ENCODE results near the gene DBF4B. TPM values are rescaled to one million over a fixed set of nuclear protein-coding genes. Genes with fewer than 3 reads are reported as not detected.

The DBF4B gene
- total RNA-seq, 1 experiment from 2014 or later: 20.5 TPM

- H3K36me3 ChIP-seq (ENCODE audit: insufficient read depth, low read length, poor library complexity, severe bottlenecking): no peaks in the 10 kb centered on the region
- intact Hi-C loops (cut with micrococcal nuclease; ENCODE audit: unreplicated experiment): no loop called here
- CTCF ChIA-PET: no interaction called here
- no peak overlapping the region for H3K4me3 ChIP-seq (ENCODE audit: low read depth, low read length, poor library complexity, severe bottlenecking)
- no TSS peak for BruUV-seq (replicated peaks)
- no peaks in the 10 kb centered on the region for H3K9me3 ChIP-seq (ENCODE audit: low read depth, low read length, poor library complexity, severe bottlenecking)
- H3K27me3 ChIP-seq (replicated peaks; ENCODE audit: insufficient read depth, low read depth, low read length, poor library complexity): no peaks in the 10 kb centered on the region
- no peak for DNase-seq (ENCODE audit: low spot score)
- POLR2A ChIA-PET (ENCODE audit: low non-redundant PET): no interaction called here
- H3K4me1 ChIP-seq (ENCODE audit: insufficient read depth, low read length, poor library complexity, severe bottlenecking): no peaks in the 10 kb centered on the region
- TF ChIP-seq EZH2 (IDR thresholded peaks at IDR 0.05; ENCODE audit: borderline replicate concordance, low read depth, low read length, poor library complexity, severe bottlenecking): no peak
- no peak for TF ChIP-seq CTCF (conservative IDR thresholded peaks at IDR 0.05; ENCODE audit: low read depth, low read length)
- no peak overlapping the region for H3K27ac ChIP-seq (ENCODE audit: low read depth, low read length, poor library complexity, severe bottlenecking)
These were observed 78.9 kb downstream of the DBF4B start for GRCh38 chr17:44787271-44787940.

- H3K4me3 ChIP-seq (ENCODE audit: low read depth, low read length, poor library complexity, severe bottlenecking): no peak overlapping the region
- ChIA-PET CTCF (no interaction called here), POLR2A (ENCODE audit: low non-redundant PET) (no interaction called here)
- H3K27me3 ChIP-seq (replicated peaks; ENCODE audit: insufficient read depth, low read depth, low read length, poor library complexity): no peaks in the 10 kb centered on the region
- no peaks in the 10 kb centered on the region for H3K36me3 ChIP-seq (ENCODE audit: insufficient read depth, low read length, poor library complexity, severe bottlenecking)
- no peaks in the 10 kb centered on the region for H3K4me1 ChIP-seq (ENCODE audit: insufficient read depth, low read length, poor library complexity, severe bottlenecking)
- BruUV-seq (replicated peaks): no TSS peak
- intact Hi-C loops (cut with micrococcal nuclease; ENCODE audit: unreplicated experiment): no loop called here
- H3K9me3 ChIP-seq (ENCODE audit: low read depth, low read length, poor library complexity, severe bottlenecking): no peaks in the 10 kb centered on the region
- no peak overlapping the region for H3K27ac ChIP-seq (ENCODE audit: low read depth, low read length, poor library complexity, severe bottlenecking)
- no peak for DNase-seq (ENCODE audit: low spot score)
- TF ChIP-seq CTCF (conservative IDR thresholded peaks at IDR 0.05; ENCODE audit: low read depth, low read length) (no peak), EZH2 (IDR thresholded peaks at IDR 0.05; ENCODE audit: borderline replicate concordance, low read depth, low read length, poor library complexity, severe bottlenecking) (no peak)
These were observed 79.7 kb downstream of the DBF4B start for GRCh38 chr17:44788139-44788538.

- Histone ChIP-seq H3K4me3 (ENCODE audit: low read depth, low read length, poor library complexity, severe bottlenecking) (no peak overlapping the region), H3K27ac (ENCODE audit: low read depth, low read length, poor library complexity, severe bottlenecking) (no peak overlapping the region), H3K36me3 (ENCODE audit: insufficient read depth, low read length, poor library complexity, severe bottlenecking) (no peaks in the 10 kb centered on the region), H3K9me3 (ENCODE audit: low read depth, low read length, poor library complexity, severe bottlenecking) (no peaks in the 10 kb centered on the region), H3K27me3 (replicated peaks; ENCODE audit: insufficient read depth, low read depth, low read length, poor library complexity) (no peaks in the 10 kb centered on the region), H3K4me1 (ENCODE audit: insufficient read depth, low read length, poor library complexity, severe bottlenecking) (no peaks in the 10 kb centered on the region)
- TF ChIP-seq EZH2 (IDR thresholded peaks at IDR 0.05; ENCODE audit: borderline replicate concordance, low read depth, low read length, poor library complexity, severe bottlenecking) (no peak), CTCF (conservative IDR thresholded peaks at IDR 0.05; ENCODE audit: low read depth, low read length) (no peak)
- no TSS peak for BruUV-seq (replicated peaks)
- intact Hi-C loops (cut with micrococcal nuclease; ENCODE audit: unreplicated experiment): no loop called here
- CTCF ChIA-PET: no interaction called here
- no peak for DNase-seq (ENCODE audit: low spot score)
- POLR2A ChIA-PET (ENCODE audit: low non-redundant PET): no interaction called here
These were observed 83.8 kb downstream of the DBF4B start for GRCh38 chr17:44792276-44792675.
